ENCODE data around the gene TRAPPC12.

- TF ChIP-seq GATA3 (IDR thresholded peaks at IDR 0.05; ENCODE audit: low read depth, low read length): no peak
- no peak for TF ChIP-seq GATA2 (IDR thresholded peaks at IDR 0.05; ENCODE audit: low read depth, low read length)
Observed at GRCh38 chr2:3469486-3469885, 90.0 kb downstream of the TRAPPC12 start.

Measured in SH-SY5Y (cell line).